Measurements from ENCODE around the gene BIRC2. TPM values are rescaled to one million over a fixed set of nuclear protein-coding genes. Genes with fewer than 3 reads are reported as not detected.

Gene BIRC2
- polyA plus RNA-seq, 1 donor (not counting 4 experiments of a cell fraction or from before 2014, with no cell fraction given) = 53.8 TPM

DNA sequence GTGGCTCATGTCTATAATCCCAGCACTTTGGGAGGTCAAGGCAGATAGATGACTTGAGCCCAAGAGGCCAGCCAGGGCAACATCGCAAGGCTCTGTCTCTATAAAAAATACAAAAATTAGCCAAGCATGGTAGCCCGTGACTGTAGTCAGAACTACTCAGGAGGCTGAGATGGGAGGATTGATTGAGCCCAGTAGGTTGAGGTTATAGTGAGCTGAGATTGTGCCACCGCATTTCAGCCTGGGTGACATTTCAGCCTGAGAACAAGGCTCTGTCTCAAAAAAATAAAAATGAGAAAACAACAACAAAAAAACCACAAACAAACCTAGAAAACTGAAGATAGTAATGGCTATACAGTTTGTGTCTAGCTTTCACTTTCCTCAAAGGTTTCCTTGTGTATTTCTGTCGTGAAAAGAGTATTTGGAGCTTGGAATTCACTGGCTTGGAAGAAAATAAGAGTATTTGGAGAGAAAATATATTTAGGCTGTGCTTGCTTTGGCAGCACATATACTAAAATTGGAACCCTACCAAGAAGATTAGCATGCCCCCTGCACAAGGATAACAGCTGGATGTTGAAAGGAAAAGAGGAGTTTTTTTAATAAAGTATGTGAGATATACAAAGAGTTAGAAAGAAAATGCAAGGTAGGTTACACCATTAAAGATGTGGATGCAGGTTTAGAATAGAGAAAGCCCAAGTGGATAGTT lies 33.6 kb upstream of the BIRC2 start:
- dilution Hi-C loops (cut with MboI; ENCODE audit: extremely low pct_ligation_motif_present, low sequenced_read_pairs) = no loop called here
- Histone ChIP-seq H3K4me3 (ENCODE audit: control insufficient read depth in 2 of 3, extremely low read depth in 1 of 3, insufficient read depth in 2 of 3, low read depth in 1 of 3, low read length in 3 of 3) (peak overlapping the region in 2 of 3 experiments; percentile 70 to 73), H3K9ac (ENCODE audit: control insufficient read depth, extremely low read depth, insufficient read depth, low read length) (peak overlapping the region; percentile 83), H3K79me2 (ENCODE audit: control insufficient read depth, insufficient read depth, low read length) (no peaks in the 10 kb centered on the region), H3K9me1 (ENCODE audit: control insufficient read depth, extremely low read depth, insufficient read depth, low read length) (no peaks in the 10 kb centered on the region), H2AFZ (ENCODE audit: control insufficient read depth, low read length) (peak overlapping the region; percentile 88), H3K36me3 (ENCODE audit: control insufficient read depth in 2 of 2, extremely low read depth in 1 of 2, insufficient read depth in 2 of 2, low read length in 2 of 2) (no peaks in the 10 kb centered on the region), H3K27ac (ENCODE audit: control insufficient read depth, insufficient read depth, low read length) (peak overlapping the region; percentile 89), H3K27me3 (ENCODE audit: control insufficient read depth, extremely low read depth, insufficient read depth, low read length) (no peaks in the 10 kb centered on the region), H3K9me3 (ENCODE audit: control insufficient read depth, low read depth, low read length) (no peaks in the 10 kb centered on the region), H3K4me1 (ENCODE audit: control insufficient read depth, extremely low read depth, insufficient read depth, low read length) (peaks cover 40% of the 10 kb centered on the region), H3K4me2 (ENCODE audit: control insufficient read depth, extremely low read depth, insufficient read depth, low read depth, low read length) (peak overlapping the region; percentile 98), H4K20me1 (ENCODE audit: control insufficient read depth, extremely low read depth, insufficient read depth, low read length) (no peaks in the 10 kb centered on the region)
- DNase-seq (ENCODE audit: low read depth, low spot score) = no peak
- no peak for FAIRE-seq
- TF ChIP-seq, protein P1, sequence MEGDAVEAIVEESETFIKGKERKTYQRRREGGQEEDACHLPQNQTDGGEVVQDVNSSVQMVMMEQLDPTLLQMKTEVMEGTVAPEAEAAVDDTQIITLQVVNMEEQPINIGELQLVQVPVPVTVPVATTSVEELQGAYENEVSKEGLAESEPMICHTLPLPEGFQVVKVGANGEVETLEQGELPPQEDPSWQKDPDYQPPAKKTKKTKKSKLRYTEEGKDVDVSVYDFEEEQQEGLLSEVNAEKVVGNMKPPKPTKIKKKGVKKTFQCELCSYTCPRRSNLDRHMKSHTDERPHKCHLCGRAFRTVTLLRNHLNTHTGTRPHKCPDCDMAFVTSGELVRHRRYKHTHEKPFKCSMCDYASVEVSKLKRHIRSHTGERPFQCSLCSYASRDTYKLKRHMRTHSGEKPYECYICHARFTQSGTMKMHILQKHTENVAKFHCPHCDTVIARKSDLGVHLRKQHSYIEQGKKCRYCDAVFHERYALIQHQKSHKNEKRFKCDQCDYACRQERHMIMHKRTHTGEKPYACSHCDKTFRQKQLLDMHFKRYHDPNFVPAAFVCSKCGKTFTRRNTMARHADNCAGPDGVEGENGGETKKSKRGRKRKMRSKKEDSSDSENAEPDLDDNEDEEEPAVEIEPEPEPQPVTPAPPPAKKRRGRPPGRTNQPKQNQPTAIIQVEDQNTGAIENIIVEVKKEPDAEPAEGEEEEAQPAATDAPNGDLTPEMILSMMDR (optimal IDR thresholded peaks at IDR 0.05 in 1 of 3, IDR thresholded peaks at IDR 0.05 in 1 of 3, conservative IDR thresholded peaks at IDR 0.05 in 1 of 3; ENCODE audit: extremely low read depth in 1 of 3, insufficient read depth in 2 of 3, low read length in 3 of 3) = no peak
- TF ChIP-seq EZH2 (IDR thresholded peaks at IDR 0.05; ENCODE audit: low read length) = no peak

DNA sequence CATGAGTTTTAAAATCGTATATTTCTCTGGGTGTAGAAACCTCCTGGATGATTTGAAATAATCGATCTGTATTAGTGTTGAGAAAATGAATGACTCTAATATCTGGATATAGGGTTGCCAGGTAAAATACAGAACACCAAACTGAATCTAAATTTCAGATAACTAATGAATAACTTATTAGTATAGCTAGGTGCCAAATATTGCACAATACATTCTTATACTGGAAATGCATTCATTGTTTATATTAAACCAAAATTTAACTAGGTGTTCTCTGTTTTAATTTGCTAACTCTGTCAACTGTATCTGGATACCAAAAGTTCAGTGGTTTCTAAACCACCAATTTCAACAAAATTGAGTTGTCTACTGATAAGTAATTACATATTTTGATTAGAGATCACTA lies 32.2 kb upstream of the BIRC2 start:
- no peaks in the 10 kb centered on the region for H3K27me3 ChIP-seq (ENCODE audit: control insufficient read depth, extremely low read depth, insufficient read depth, low read length)
- no peaks in the 10 kb centered on the region for H3K79me2 ChIP-seq (ENCODE audit: control insufficient read depth, insufficient read depth, low read length)
- dilution Hi-C loops (cut with MboI; ENCODE audit: extremely low pct_ligation_motif_present, low sequenced_read_pairs) = no loop called here
- no peaks in the 10 kb centered on the region for H4K20me1 ChIP-seq (ENCODE audit: control insufficient read depth, extremely low read depth, insufficient read depth, low read length)
- peak overlapping the region; percentile 60 for H2AFZ ChIP-seq (ENCODE audit: control insufficient read depth, low read length)
- DNase-seq (ENCODE audit: low read depth, low spot score) = no peak
- TF ChIP-seq EZH2 (IDR thresholded peaks at IDR 0.05; ENCODE audit: low read length) = no peak
- TF ChIP-seq, protein P1 (optimal IDR thresholded peaks at IDR 0.05 in 1 of 3, IDR thresholded peaks at IDR 0.05 in 1 of 3, conservative IDR thresholded peaks at IDR 0.05 in 1 of 3; ENCODE audit: extremely low read depth in 1 of 3, insufficient read depth in 2 of 3, low read length in 3 of 3) = no peak
- H3K9me3 ChIP-seq (ENCODE audit: control insufficient read depth, low read depth, low read length) = no peaks in the 10 kb centered on the region
- peak overlapping the region; percentile 8 for H3K27ac ChIP-seq (ENCODE audit: control insufficient read depth, insufficient read depth, low read length)
- no peak overlapping the region for H3K4me3 ChIP-seq (ENCODE audit: control insufficient read depth in 2 of 3, extremely low read depth in 1 of 3, insufficient read depth in 2 of 3, low read depth in 1 of 3, low read length in 3 of 3)
- peaks cover 37% of the 10 kb centered on the region for H3K4me1 ChIP-seq (ENCODE audit: control insufficient read depth, extremely low read depth, insufficient read depth, low read length)
- no peak for FAIRE-seq
- H3K9me1 ChIP-seq (ENCODE audit: control insufficient read depth, extremely low read depth, insufficient read depth, low read length) = no peaks in the 10 kb centered on the region
- no peaks in the 10 kb centered on the region for H3K36me3 ChIP-seq (ENCODE audit: control insufficient read depth in 2 of 2, extremely low read depth in 1 of 2, insufficient read depth in 2 of 2, low read length in 2 of 2)
- no peak overlapping the region for H3K9ac ChIP-seq (ENCODE audit: control insufficient read depth, extremely low read depth, insufficient read depth, low read length)
- H3K4me2 ChIP-seq (ENCODE audit: control insufficient read depth, extremely low read depth, insufficient read depth, low read depth, low read length) = no peak overlapping the region
